ENCODE results near the gene DSCAML1. TPM values are rescaled to one million over a fixed set of nuclear protein-coding genes. Genes with fewer than 3 reads are reported as not detected.

The DSCAML1 gene
- total RNA-seq, 1 donor from 2014 or later, result 2.5 TPM

GRCh38 chr11:117671370-117671769 is 125.6 kb downstream of the DSCAML1 start:
- Mint-ChIP-seq H3K27me3 (ENCODE audit: low read depth) (peaks cover 53% of the 10 kb centered on the region), H3K4me1 (peaks cover 2% of the 10 kb centered on the region), H3K9me3 (no peaks in the 10 kb centered on the region), H3K4me3 (no peak overlapping the region), H3K27ac (no peak overlapping the region), H3K36me3 (no peaks in the 10 kb centered on the region)
- TF ChIP-seq CTCF (IDR thresholded peaks at IDR 0.05; ENCODE audit: unreplicated experiment), result no peak
- no peak for DNase-seq (ENCODE audit: low spot score in 2 of 2, unreplicated experiment in 2 of 2)

- Mint-ChIP-seq H3K9me3 (no peaks in the 10 kb centered on the region), H3K4me3 (no peak overlapping the region), H3K4me1 (peaks cover 1% of the 10 kb centered on the region), H3K27me3 (ENCODE audit: low read depth) (peaks cover 53% of the 10 kb centered on the region), H3K36me3 (no peaks in the 10 kb centered on the region), H3K27ac (no peak overlapping the region)
- TF ChIP-seq CTCF (IDR thresholded peaks at IDR 0.05; ENCODE audit: unreplicated experiment), result no peak
- no peak for DNase-seq (ENCODE audit: low spot score in 2 of 2, unreplicated experiment in 2 of 2)
These were observed 126.1 kb downstream of the DSCAML1 start for GRCh38 chr11:117670924-117671323.

- H3K36me3 Mint-ChIP-seq, result no peaks in the 10 kb centered on the region
These were observed 126.6 kb downstream of the DSCAML1 start for GRCh38 chr11:117670443-117670842.

GRCh38 chr11:117669616-117670015 is 127.4 kb downstream of the DSCAML1 start:
- H3K4me1 Mint-ChIP-seq, result peaks cover 4% of the 10 kb centered on the region

More at GRCh38 chr11:117670443-117670842, 126.6 kb downstream of the DSCAML1 start:
- DNase-seq (ENCODE audit: low spot score in 2 of 2, unreplicated experiment in 2 of 2), result no peak
- Mint-ChIP-seq H3K4me1 (no peaks in the 10 kb centered on the region), H3K27me3 (ENCODE audit: low read depth) (peaks cover 53% of the 10 kb centered on the region), H3K9me3 (no peaks in the 10 kb centered on the region), H3K4me3 (no peak overlapping the region), H3K27ac (no peak overlapping the region)
- TF ChIP-seq CTCF (IDR thresholded peaks at IDR 0.05; ENCODE audit: unreplicated experiment), result no peak

GRCh38 chr11:117669062-117669461 is 128.0 kb downstream of the DSCAML1 start:
- H3K4me1 Mint-ChIP-seq, result peaks cover 6% of the 10 kb centered on the region
- no peaks in the 10 kb centered on the region for H3K9me3 Mint-ChIP-seq
- TF ChIP-seq CTCF (IDR thresholded peaks at IDR 0.05; ENCODE audit: unreplicated experiment), result no peak
- no peak overlapping the region for H3K27ac Mint-ChIP-seq
- DNase-seq (ENCODE audit: low spot score in 2 of 2, unreplicated experiment in 2 of 2), result no peak
- no peaks in the 10 kb centered on the region for H3K36me3 Mint-ChIP-seq
- peaks cover 48% of the 10 kb centered on the region for H3K27me3 Mint-ChIP-seq (ENCODE audit: low read depth)
- H3K4me3 Mint-ChIP-seq, result no peak overlapping the region

More at GRCh38 chr11:117669616-117670015, 127.4 kb downstream of the DSCAML1 start:
- no peak for DNase-seq (ENCODE audit: low spot score in 2 of 2, unreplicated experiment in 2 of 2)
- H3K4me3 Mint-ChIP-seq, result no peak overlapping the region
- TF ChIP-seq CTCF (IDR thresholded peaks at IDR 0.05; ENCODE audit: unreplicated experiment), result no peak
- H3K36me3 Mint-ChIP-seq, result no peaks in the 10 kb centered on the region
- H3K9me3 Mint-ChIP-seq, result no peaks in the 10 kb centered on the region
- H3K27ac Mint-ChIP-seq, result no peak overlapping the region
- peaks cover 50% of the 10 kb centered on the region for H3K27me3 Mint-ChIP-seq (ENCODE audit: low read depth)

- Mint-ChIP-seq H3K36me3 (no peaks in the 10 kb centered on the region), H3K9me3 (no peaks in the 10 kb centered on the region), H3K4me1 (peaks cover 13% of the 10 kb centered on the region), H3K27me3 (ENCODE audit: low read depth) (peaks cover 43% of the 10 kb centered on the region), H3K27ac (no peak overlapping the region), H3K4me3 (no peak overlapping the region)
- no peak for TF ChIP-seq CTCF (IDR thresholded peaks at IDR 0.05; ENCODE audit: unreplicated experiment)
- DNase-seq (ENCODE audit: low spot score in 2 of 2, unreplicated experiment in 2 of 2), result no peak
These were observed 128.7 kb downstream of the DSCAML1 start for GRCh38 chr11:117668321-117668751.
